HG03039 (cell line): ENCODE measurements around the gene KRTAP10-3.

ENCODE experiments used
- ATAC-seq: cut with Tn5 transposase; IDR thresholded peaks from one replicate; pipeline ENCODE4 v1.9.1; 2021; ENCODE audit warnings: mild to moderate bottlenecking, moderate library complexity; ENCODE audit not compliant: unreplicated experiment

KRTAP10-3 gene

DNA sequence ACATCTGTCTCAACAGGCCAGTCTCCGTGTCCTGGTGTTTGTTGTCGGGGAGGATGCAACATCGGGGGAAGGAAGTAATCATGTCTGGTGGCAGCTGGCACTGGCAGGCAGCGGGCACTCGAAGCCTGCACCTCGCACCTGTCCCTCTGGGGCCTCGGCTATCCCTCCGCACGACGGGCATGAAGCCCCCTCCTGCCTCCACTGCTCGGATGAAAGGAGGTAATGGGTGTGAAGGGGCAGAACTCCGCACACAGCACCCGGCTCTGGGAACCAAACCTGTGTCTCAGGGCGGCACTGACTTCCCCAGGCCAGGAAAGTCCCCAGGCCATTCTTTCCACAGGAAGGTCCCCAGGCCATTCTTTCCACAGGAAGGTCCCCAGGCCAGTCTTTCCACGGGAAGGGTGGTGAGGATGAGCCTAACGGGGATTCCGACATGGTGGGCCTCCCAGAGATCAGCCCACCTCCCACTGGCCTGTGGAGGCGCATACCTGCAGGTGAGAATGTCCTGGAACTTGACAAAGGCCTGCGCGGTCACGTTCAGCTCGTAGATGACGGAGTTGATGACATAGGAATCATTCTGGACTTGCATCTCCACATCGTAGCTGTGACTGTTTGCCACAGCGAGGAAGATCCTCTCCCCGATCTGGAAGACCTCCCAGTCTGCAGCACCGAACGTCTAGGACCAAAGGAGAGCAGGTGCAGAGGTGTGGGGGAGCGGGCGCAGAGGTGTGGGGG lies 49.7 kb downstream of the KRTAP10-3 start:
- no peak for ATAC-seq

DNA sequence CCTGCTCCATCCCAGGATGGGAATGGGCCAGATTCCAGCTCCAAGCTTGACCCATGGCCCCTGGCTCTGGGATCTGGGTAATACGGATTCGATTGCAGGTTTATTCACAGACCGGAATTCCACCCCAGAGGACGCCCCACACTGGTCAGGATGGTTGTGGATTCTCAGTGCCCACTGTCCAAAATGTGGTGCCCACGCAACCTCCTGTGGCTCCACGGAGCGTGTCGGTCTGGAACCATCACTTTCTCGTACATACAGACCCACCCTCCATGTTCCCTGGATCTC lies 50.2 kb downstream of the KRTAP10-3 start:
- no peak for ATAC-seq
